Chondrocyte (in vitro differentiated cells): ENCODE data around the gene SYPL1. TPM values are rescaled to one million over a fixed set of nuclear protein-coding genes. Genes with fewer than 3 reads are reported as not detected.
A peak's percentile ranks its signal among the peaks of the same experiment; 100 is the strongest.

Experiments
- DNase-seq: peaks from one replicate; pipeline ENCODE4 v3.0.0; 2021; ENCODE audit warnings: mixed read lengths, low spot score
- H3K27ac Mint-ChIP-seq: one replicate; pipeline ENCODE4 v1.8.0; 2021; ENCODE audit warnings: mild to moderate bottlenecking, moderate library complexity, mixed read lengths; ENCODE audit not compliant: unreplicated experiment
- H3K27me3 Mint-ChIP-seq: 2 replicates; pipeline ENCODE4 v1.8.0; 2021; ENCODE audit warnings: low read depth, mixed read lengths
- H3K36me3 Mint-ChIP-seq: 2 replicates; pipeline ENCODE4 v1.8.0; 2021; ENCODE audit warnings: low read depth, mixed read lengths
- H3K4me1 Mint-ChIP-seq: 2 replicates; pipeline ENCODE4 v1.8.0; 2021; ENCODE audit warnings: low read depth, mild to moderate bottlenecking, mixed read lengths
- H3K4me3 Mint-ChIP-seq: one replicate; pipeline ENCODE4 v1.8.0; 2021; ENCODE audit warnings: mild to moderate bottlenecking, moderate library complexity, mixed read lengths; ENCODE audit not compliant: unreplicated experiment
- H3K9me3 Mint-ChIP-seq: 2 replicates; pipeline ENCODE4 v1.8.0; 2021; ENCODE audit warnings: low read depth, mixed read lengths
- total RNA-seq: library from RNA; stranded (reverse); gene quantifications from 3 replicates; pipeline ENCODE4 v1.2.1, GENCODE V29; 2021
- TF ChIP-seq, protein P1 (sequence below): fragments of 200-600 bp; sonication (generic); IDR thresholded peaks from 2 replicates; pipeline ENCODE4 v1.5.0; 2021; ENCODE audit warnings: antibody characterized with exemption, mild to moderate bottlenecking, moderate library complexity

Gene SYPL1
- total RNA-seq, 1 donor from 2014 or later = 71.8 TPM

DNA sequence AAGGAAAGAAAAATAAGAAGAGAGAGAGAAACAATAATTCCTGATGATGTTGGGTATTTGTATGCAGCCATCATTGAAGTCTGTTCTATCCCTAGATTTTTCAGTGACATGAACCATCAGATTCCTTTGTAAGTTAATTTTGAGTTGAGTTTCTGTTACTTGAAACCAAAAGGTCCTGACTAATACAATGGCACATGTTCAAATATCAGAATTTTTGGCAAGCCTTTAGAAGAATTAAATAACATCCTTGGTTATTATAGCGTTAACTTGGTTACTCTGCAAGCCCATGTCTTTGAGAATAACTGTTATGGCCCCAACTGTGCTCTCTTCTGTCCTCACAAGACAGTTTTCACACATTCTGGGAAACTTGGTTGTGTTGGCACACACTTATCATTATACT is 66.5 kb downstream of the SYPL1 start:
- H3K27me3 Mint-ChIP-seq = peaks cover 14% of the 10 kb centered on the region
- H3K4me1 Mint-ChIP-seq = peaks cover 27% of the 10 kb centered on the region
- DNase-seq = no peak
- H3K36me3 Mint-ChIP-seq = no peaks in the 10 kb centered on the region
- H3K27ac Mint-ChIP-seq = no peak overlapping the region
- no peaks in the 10 kb centered on the region for H3K9me3 Mint-ChIP-seq
- H3K4me3 Mint-ChIP-seq = no peak overlapping the region
- TF ChIP-seq, protein P1, sequence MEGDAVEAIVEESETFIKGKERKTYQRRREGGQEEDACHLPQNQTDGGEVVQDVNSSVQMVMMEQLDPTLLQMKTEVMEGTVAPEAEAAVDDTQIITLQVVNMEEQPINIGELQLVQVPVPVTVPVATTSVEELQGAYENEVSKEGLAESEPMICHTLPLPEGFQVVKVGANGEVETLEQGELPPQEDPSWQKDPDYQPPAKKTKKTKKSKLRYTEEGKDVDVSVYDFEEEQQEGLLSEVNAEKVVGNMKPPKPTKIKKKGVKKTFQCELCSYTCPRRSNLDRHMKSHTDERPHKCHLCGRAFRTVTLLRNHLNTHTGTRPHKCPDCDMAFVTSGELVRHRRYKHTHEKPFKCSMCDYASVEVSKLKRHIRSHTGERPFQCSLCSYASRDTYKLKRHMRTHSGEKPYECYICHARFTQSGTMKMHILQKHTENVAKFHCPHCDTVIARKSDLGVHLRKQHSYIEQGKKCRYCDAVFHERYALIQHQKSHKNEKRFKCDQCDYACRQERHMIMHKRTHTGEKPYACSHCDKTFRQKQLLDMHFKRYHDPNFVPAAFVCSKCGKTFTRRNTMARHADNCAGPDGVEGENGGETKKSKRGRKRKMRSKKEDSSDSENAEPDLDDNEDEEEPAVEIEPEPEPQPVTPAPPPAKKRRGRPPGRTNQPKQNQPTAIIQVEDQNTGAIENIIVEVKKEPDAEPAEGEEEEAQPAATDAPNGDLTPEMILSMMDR = no peak

DNA sequence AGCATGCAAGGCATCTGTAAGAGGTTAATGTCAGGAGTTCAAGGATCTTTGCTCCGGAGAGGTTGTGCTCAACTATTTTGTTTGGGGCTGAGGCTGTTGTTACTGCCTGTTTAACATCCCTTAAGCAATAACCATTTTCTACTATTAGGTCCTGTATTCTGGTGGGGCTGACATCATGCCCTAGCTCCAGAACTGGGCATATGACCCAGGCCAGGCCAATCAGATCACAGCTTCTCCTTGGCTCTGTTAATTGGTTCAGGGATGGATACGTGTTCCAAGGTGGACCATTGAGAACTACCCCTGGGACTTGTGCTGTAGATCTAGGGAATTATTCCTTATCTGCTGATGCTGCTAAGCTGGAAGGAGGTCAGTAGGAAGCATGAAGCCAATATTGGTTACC is 67.0 kb downstream of the SYPL1 start:
- TF ChIP-seq, protein P1 = no peak
- no peaks in the 10 kb centered on the region for H3K9me3 Mint-ChIP-seq
- peaks cover 14% of the 10 kb centered on the region for H3K27me3 Mint-ChIP-seq
- H3K4me3 Mint-ChIP-seq = no peak overlapping the region
- no peaks in the 10 kb centered on the region for H3K36me3 Mint-ChIP-seq
- DNase-seq = no peak
- peaks cover 28% of the 10 kb centered on the region for H3K4me1 Mint-ChIP-seq
- H3K27ac Mint-ChIP-seq = no peak overlapping the region

DNA sequence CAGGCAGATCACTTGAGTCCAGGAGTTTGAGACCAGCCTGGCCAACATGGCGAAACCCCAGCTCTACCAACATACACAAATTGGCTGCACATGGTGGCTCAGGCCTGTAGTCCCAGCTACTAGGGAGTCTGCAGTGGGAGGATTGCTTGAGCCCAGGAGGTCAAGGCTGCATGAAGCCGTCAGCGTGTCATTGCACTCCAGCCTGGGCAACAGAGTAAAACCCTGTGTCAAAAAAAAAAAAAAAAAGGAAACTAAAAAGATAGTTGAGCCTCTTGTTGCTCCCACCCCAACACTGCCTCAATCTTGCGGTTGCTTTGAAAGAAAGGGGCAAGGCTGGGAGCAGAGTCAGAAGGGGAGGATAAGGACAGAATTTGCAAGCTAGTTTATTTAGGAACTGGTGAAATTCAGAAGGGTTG is 69.9 kb downstream of the SYPL1 start:
- no peak for DNase-seq
- H3K4me1 Mint-ChIP-seq = peaks cover 41% of the 10 kb centered on the region
- no peak overlapping the region for H3K4me3 Mint-ChIP-seq
- peaks cover 16% of the 10 kb centered on the region for H3K27me3 Mint-ChIP-seq
- H3K27ac Mint-ChIP-seq = peak overlapping the region; percentile 60
- TF ChIP-seq, protein P1 = no peak
- no peaks in the 10 kb centered on the region for H3K9me3 Mint-ChIP-seq
- no peaks in the 10 kb centered on the region for H3K36me3 Mint-ChIP-seq

DNA sequence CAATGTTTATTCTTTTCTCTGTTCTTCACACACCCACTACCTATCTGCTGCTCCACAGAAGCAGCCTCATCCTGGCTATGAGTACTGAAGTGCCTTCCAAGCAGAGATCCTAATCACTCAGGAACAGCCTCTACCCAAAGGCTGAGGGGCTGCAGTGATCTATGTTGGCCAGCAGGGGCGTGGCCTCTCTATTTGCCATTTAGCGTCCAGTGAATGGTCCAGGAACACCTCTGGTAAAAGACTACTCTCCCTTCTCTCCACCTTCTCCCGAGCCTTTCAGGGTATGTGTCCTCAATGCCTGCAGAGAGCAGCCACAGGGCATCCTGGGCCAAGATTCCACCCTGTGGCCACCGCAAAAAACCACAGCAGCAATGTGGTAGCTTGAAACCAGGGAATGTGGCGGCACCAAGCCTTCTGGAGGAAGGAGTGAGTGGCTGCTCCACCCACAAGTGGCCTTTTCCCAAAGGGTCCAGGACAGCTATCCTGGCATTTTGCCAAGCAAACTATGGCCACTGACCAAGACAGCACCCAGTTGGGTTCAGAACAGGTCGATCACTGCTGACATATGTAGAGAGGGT is 70.9 kb downstream of the SYPL1 start:
- no peak overlapping the region for H3K4me3 Mint-ChIP-seq
- H3K27me3 Mint-ChIP-seq = peaks cover 16% of the 10 kb centered on the region
- TF ChIP-seq, protein P1 = peak; percentile 77
- peaks cover 41% of the 10 kb centered on the region for H3K4me1 Mint-ChIP-seq
- no peak overlapping the region for H3K27ac Mint-ChIP-seq
- H3K36me3 Mint-ChIP-seq = no peaks in the 10 kb centered on the region
- no peaks in the 10 kb centered on the region for H3K9me3 Mint-ChIP-seq
- no peak for DNase-seq

Other genes starting within 250 kb of the SYPL1 start
- gene ATXN7L1, start 235.7 kb downstream of the SYPL1 start, total RNA-seq = 6.4 to 8.8 TPM (median 6.5 TPM) in 3 replicates
- gene CDHR3, start 149.0 kb downstream of the SYPL1 start, total RNA-seq = 0.89 to 1.9 TPM (median 1.0 TPM) in 3 replicates
- 24.2 to 30.4 TPM (median 27.5 TPM) in 3 replicates for gene NAMPT, start 172.7 kb upstream of the SYPL1 start, total RNA-seq